NCI-H128 (cell line): Measurements from ENCODE around the gene SCNM1.
A peak's percentile ranks its signal among the peaks of the same experiment; 100 is the strongest.
"Not testable (repeated sequence)": the region's sequence is repeated elsewhere in the genome, so short reads cannot be mapped to it uniquely, and the experiment has no call there.

Source experiments
- DNase-seq: peaks from one replicate; lab custom pipeline; 2025; ENCODE audit not compliant: unreplicated experiment; lab: John Stamatoyannopoulos, UW

The SCNM1 gene

GRCh38 chr1:151146412-151147131 lies 19.4 kb upstream of the SCNM1 start, which contains the start of gene SEMA6C:
TSS of gene SEMA6C (minus strand) at chr1:151146631. CDS start at chr1:151142621, 4,010 bp downstream.
- peak; percentile 75 for DNase-seq

GRCh38 chr1:151147132-151147503 lies 18.8 kb upstream of the SCNM1 start:
- no peak for DNase-seq

DNA sequence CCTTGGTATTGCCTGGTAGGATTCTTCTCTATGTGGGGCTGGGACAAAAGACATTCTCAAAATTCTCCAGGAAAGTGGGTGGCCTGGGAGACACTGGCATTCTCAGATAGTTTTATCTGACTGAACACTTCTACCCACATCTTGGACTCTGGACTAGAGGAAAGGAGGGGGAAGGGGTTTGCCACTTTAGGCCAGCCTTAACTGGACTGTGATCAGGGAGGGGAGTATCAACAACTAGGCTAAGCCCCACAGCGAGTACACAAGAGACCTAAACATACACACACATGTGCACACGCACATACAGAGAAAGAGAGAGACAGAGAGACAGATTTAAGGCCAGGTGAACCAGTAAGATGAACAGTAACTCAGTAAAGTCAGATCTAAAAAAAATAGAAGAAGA lies 18.3 kb upstream of the SCNM1 start:
- DNase-seq: no peak

- no peak for DNase-seq
Observed at GRCh38 chr1:151156515-151156819, 9.5 kb upstream of the SCNM1 start, which contains the start of gene TNFAIP8L2. TSS of gene TNFAIP8L2 (plus strand) at chr1:151156649. CDS start at chr1:151158698, 2,049 bp downstream.

- no peak for DNase-seq
Observed at GRCh38 chr1:151157067-151157531, 8.8 kb upstream of the SCNM1 start.

- no peak for DNase-seq
Observed at GRCh38 chr1:151158326-151158725, 7.6 kb upstream of the SCNM1 start.

DNA sequence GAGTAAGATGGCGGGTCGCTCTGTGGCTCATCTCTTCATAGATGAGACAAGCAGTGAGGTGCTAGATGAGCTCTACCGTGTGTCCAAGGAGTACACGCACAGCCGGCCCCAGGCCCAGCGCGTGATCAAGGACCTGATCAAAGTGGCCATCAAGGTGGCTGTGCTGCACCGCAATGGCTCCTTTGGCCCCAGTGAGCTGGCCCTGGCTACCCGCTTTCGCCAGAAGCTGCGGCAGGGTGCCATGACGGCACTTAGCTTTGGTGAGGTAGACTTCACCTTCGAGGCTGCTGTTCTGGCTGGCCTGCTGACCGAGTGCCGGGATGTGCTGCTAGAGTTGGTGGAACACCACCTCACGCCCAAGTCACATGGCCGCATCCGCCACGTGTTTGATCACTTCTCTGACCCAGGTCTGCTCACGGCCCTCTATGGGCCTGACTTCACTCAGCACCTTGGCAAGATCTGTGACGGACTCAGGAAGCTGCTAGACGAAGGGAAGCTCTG lies 7.1 kb upstream of the SCNM1 start:
- DNase-seq: no peak

GRCh38 chr1:151159373-151159772 lies 6.6 kb upstream of the SCNM1 start:
- DNase-seq: no peak

DNA sequence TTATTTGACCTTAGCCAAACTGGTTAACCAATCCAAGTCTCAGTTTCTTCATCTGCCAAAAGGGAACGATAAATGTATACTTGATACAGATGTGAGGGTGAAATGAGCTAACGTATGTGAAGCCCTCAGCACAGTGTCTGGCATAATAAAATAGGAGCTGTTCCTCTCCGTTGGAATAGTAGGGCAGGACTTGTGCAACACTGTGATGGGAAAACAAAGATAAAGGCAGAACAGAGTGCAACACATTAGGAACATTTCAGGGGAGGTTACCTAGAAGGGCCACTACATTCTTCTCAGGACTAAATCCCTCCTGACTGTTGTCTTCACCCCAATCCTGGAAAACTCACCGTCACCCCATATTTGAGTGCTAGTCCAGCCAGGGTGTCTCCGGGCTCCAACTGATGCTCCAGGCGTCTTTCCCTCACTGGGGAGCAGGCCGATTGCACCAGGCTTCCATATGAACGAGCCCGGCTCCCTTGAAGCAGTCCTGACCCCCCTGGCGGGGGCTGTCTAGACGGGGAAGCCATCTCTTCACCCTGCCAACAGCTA lies 1.1 kb upstream of the SCNM1 start:
- no peak for DNase-seq

DNA sequence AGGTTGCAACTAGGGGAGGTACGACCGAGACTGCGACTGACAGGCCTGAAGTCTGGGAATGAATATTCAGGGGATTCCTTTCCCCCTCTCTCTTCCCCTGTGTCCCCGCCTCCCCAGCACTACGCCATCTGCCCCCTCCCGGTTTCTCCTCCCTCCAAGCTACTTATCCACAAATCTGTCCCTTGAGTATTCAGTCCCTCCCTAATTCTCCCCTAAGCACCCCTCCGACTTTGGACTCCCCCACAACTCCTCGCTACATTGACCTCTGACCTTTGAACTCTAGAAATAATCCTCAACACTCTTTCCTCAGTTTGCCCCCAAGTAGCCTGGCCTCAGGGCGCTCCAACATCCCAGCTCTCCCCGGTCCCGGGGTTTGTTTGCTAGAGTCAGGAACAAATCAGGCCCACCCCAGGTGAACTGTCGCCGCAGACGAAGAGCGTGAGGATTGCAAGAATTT lies 635 bp upstream of the SCNM1 start:
- peak; percentile 48 for DNase-seq

- DNase-seq: no peak
Observed at GRCh38 chr1:151166505-151166956, 587 bp downstream of the SCNM1 start.

DNA sequence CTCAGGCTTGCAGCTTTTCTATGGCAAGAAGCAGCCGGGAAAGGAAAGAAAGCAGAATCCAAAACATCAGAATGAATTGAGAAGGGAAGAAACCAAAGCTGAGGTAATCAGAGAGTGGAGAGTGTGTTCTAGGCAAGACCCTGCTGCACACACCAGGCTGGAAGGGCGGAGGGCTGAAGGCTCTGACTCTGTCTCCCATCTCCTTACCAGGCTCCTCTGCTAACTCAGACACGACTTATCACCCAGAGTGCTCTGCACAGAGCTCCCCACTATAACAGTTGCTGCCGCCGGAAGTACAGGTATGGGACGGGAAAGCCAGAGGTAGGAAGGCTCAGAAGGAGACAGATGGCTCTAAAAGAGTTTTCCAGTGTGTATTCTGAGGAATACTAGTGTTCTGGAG lies 1.2 kb downstream of the SCNM1 start:
- no peak for DNase-seq

DNA sequence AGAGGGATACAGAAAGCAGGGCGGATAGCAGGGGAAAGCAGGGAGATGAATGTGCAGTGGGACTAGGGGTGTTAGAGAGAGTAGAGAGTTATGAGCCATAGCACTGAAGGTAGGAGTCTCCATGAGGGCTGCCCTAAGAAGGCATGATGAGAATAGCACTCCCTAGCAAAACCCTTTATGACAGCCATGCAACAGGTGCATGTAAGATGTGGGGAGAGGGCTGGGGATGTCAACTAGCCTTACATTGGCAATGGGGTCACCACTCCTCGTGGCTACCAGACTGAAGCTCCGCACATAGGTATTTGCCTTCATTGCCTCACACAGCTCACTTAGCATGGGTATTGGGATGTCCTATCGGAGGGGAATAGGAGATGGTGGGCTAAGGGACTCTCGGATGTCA lies 5.2 kb downstream of the SCNM1 start:
- no peak for DNase-seq

GRCh38 chr1:151175041-151175741 lies 9.2 kb downstream of the SCNM1 start:
- DNase-seq: no peak

- DNase-seq: no peak
Observed at GRCh38 chr1:151175863-151176262, 9.9 kb downstream of the SCNM1 start, which contains the start of gene TMOD4. TSS of gene TMOD4 (minus strand) at chr1:151175981. CDS start at chr1:151174875, 1,106 bp downstream.

DNA sequence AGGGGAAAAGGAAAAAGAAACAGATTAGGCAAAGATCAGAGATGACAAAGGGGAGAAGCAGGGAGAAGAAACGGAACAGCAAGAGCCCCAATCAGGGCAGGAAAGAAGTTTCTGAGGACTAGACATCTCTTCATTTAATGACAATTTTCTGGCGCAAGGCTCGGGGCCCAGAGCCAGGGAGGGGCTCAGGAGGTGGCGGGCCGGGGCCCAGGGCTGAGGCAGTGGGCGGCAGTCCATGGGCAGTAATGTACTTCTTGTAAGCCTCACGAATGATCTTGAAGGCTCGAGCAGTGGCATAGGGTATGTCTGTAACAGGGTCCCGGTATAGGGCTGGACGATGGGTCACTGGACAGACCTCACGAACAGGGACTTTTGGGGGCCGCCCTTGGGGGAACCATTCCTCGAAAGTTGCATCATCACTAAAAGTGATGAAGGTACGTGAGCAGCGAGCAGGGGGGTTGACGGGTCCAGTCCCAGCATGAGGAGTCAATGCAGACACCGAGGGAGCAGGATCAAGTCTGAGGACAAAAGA lies 10.6 kb downstream of the SCNM1 start:
- DNase-seq: no peak

DNA sequence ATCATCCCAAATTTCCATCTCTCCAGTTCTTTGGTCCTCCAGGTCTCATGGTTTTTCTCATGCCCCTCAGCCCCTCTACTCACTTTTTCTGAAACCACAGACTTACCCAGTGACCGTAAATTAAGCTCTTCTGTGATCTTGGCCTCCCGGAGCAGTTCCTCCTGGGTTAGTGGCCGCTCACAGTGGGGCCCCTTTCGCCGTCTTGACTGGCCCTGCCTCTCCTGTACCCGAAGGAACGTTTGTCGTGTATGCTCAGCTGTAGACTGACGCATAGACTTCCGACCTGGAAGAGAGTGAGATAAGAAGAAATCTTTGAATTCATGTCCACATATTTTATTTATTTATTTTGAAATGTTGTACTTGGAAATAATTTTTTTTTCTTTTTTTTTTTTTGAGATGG lies 18.3 kb downstream of the SCNM1 start:
- no peak for DNase-seq

DNA sequence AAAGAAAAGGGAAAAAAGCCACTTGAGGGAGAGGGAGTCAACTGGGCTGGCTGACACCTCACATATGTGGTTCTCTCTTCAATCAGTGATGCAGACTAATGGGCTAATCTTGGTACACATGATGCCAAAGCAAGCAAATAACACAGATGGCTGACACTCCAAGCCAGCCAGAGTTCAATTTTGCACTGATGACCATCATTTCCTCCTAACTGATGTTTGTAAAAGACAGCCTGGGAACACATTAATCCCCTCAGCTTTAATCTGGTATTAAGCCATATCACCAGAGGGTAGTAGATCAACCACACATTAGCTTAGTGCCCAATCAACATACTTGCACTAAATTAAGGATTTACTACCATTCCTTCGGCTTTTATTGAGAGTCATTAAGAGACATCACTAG lies 21.3 kb downstream of the SCNM1 start:
- no peak for DNase-seq

GRCh38 chr1:151188667-151189066 lies 22.7 kb downstream of the SCNM1 start:
- DNase-seq: not testable (repeated sequence)

DNA sequence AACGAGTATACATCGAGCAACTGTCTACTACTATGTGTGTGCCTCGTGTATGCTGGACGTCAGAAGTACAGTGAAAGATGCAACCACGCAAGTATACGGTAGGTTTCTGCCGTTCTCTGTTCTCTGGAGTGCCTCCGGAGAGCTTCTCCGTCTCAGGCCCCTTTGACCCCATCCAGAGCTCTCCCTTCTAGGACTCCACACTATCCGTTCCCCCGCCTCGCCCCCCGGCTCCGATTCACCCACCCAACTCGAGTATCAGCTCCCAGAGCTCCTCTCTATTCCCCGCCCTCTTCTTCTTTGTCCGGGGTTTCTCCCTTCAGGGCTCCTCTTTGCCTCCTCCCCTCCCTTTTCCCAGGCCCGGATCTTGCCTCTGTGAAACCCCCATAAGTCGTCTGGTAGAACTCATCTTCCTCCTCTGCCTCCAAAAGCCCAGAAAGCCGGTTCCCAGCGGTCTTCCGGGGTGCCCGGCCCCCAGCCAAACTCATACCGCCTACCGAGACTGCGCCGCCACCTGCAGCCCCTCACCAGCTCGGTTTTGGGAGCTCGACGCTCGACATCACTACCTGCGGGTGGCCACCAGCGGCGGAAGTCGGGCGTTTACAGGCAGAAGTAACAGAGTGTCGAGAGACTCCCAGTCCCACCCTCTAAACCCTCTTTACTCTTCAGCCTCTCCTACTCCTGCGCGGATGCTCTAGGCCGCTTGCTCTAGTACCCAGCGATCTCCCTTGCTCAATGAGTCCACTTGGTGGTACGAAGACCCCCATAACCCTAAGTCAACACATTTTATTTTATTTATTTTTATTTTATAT lies 23.9 kb downstream of the SCNM1 start, which contains the start of gene VPS72:
TSS of gene VPS72 (minus strand) at position 561 of the 809 bp plus-strand sequence. CDS start at position 485, 76 bp downstream.
- DNase-seq: peak; percentile 85
